NT2/D1 (cell line): ENCODE data around the gene MARCKSL1.

Experiments
- YY1 ChIP-seq: IDR thresholded peaks from 2 replicates; pipeline ENCODE4 v1.6.1; 2011; ENCODE audit not compliant: insufficient read length, insufficient read depth
- ZNF274 ChIP-seq: IDR thresholded peaks from 2 replicates; pipeline ENCODE4 v1.6.1; 2011; ENCODE audit warnings: mild to moderate bottlenecking, low read depth, low read length

DNA sequence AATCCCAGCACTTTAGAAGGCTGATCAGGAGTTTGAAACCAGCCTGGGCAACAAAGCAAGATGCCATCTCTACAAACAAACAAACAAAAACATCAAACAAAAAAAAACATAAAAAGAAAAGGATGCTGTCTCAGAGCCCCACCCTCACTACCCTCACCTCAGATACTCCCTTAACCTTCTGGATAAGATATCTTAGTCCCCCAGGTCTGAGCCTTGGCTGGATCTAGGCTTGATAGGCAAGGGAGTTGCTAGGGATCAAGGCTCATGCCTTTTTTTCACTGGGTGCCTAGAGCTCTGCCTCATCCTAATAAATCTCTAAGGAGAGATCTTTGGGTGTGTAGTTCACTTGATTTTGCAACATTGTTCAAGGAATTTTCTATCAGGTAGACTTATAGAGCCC lies 36.7 kb downstream of the MARCKSL1 start:
- no peak for TF ChIP-seq YY1
- no peak for TF ChIP-seq ZNF274
